ENCODE results near the gene ZNF185.

DNA sequence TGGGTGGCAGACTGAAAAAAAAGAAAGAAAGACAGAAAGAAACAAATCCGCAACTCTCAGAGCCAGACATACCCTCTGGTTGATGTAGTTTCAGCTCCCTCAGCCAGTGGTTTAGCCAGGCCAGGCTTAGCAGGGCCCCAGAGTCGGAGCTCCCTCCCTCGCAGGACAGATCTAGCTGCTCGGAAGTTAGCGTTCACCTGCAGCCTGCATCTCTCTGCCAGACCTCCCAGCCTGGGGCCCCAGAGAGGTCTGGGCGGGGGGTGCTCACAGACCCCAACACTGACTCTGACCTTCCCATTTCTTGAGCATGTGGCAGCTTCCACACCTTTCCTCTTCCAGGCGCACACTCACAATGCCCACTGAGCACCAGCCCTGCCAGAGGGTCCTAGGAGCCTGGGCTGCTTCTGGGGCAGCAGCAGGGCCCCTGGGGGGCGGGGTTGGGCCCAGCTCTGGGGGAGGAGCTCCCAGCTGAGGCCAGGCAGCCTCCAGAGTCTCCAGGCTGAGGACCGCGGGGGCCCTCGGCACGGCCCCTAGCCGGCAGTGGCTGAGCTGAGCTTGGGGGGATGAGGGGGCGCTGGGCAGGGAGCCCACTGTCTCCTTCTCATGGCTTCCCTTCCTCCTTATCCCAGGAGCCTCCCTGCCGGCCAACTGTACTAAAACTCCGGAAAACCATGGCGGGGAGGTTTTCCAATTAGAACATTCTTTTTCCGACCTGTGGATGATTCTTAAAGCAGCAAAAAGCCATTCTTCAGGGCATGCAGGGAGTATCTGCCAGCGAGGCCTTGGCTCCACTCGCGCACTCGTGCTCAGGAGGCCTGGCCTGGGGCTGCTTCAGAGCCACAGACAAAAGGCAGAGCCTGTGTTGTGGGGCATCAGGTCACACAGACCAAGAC, 4.6 kb upstream of the ZNF185 start:
- TF ChIP-seq, protein P1, sequence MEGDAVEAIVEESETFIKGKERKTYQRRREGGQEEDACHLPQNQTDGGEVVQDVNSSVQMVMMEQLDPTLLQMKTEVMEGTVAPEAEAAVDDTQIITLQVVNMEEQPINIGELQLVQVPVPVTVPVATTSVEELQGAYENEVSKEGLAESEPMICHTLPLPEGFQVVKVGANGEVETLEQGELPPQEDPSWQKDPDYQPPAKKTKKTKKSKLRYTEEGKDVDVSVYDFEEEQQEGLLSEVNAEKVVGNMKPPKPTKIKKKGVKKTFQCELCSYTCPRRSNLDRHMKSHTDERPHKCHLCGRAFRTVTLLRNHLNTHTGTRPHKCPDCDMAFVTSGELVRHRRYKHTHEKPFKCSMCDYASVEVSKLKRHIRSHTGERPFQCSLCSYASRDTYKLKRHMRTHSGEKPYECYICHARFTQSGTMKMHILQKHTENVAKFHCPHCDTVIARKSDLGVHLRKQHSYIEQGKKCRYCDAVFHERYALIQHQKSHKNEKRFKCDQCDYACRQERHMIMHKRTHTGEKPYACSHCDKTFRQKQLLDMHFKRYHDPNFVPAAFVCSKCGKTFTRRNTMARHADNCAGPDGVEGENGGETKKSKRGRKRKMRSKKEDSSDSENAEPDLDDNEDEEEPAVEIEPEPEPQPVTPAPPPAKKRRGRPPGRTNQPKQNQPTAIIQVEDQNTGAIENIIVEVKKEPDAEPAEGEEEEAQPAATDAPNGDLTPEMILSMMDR (IDR thresholded peaks at IDR 0.05 in 8 of 11, conservative IDR thresholded peaks at IDR 0.05 in 3 of 11), result no peak
- TF ChIP-seq POLR2AphosphoS5 (IDR thresholded peaks at IDR 0.05), result no peak

Data from spleen (tissue), 7 donors.